K562 (cell line): ENCODE measurements around the gene PTPN1. TPM values are rescaled to one million over a fixed set of nuclear protein-coding genes. Genes with fewer than 3 reads are reported as not detected.

Experiments
- ATF7 ChIP-seq: fragments of 450-650 bp; IDR thresholded peaks from 2 replicates; pipeline ENCODE4 v1.7.1; 2014; ENCODE audit warnings: mild to moderate bottlenecking, moderate library complexity
- ELF2 ChIP-seq: fragments of 250-450 bp; sonication (Bioruptor Pico); IDR thresholded peaks from 2 replicates; pipeline ENCODE4 v1.5.0; 2021; ENCODE audit warnings: mild to moderate bottlenecking
- ETS1 ChIP-seq: conservative IDR thresholded peaks from 2 replicates; pipeline ENCODE4 v1.6.1; 2011; ENCODE audit warnings: low read depth, mild to moderate bottlenecking, low read length; ENCODE audit not compliant: control insufficient read depth
- GTF2A2 ChIP-seq: IDR thresholded peaks from 2 replicates; pipeline ENCODE4 v1.6.1; 2016; ENCODE audit warnings: mild to moderate bottlenecking, missing genetic modification characterization, missing compliant biosample characterization
- HOMEZ ChIP-seq: fragments of 250-450 bp; sonication (Bioruptor Pico); IDR thresholded peaks from 2 replicates; pipeline ENCODE4 v1.4.0; 2020; ENCODE audit warnings: mild to moderate bottlenecking, moderate library complexity
- KAT7 ChIP-seq: sonication (generic); formaldehyde crosslinking; IDR thresholded peaks from 2 replicates; pipeline ENCODE4 v1.8.0; 2022; ENCODE audit warnings: missing genetic modification reagents, mild to moderate bottlenecking, borderline replicate concordance
- MAFK ChIP-seq: IDR thresholded peaks from 2 replicates; pipeline ENCODE4 v1.6.1; 2011; ENCODE audit warnings: low read length, improper control_type of control experiment
- MCM2 ChIP-seq: fragments of 450-650 bp; IDR thresholded peaks from 2 replicates; pipeline ENCODE4 v1.6.1; 2017; ENCODE audit warnings: low read depth, mild to moderate bottlenecking
- NELFE ChIP-seq: IDR thresholded peaks from 2 replicates; pipeline ENCODE4 v1.6.1; 2011; ENCODE audit warnings: mild to moderate bottlenecking; ENCODE audit not compliant: insufficient read depth, insufficient read length
- POLR3A ChIP-seq: IDR thresholded peaks from 2 replicates; pipeline ENCODE4 v1.6.1; 2011; ENCODE audit warnings: borderline replicate concordance, mild to moderate bottlenecking, moderate library complexity; ENCODE audit not compliant: insufficient read length, insufficient read depth; ENCODE audit errors: extremely low read depth
- PPARD ChIP-seq: fragments of 250-450 bp; sonication (Bioruptor Pico); IDR thresholded peaks from 2 replicates; pipeline ENCODE4 v1.8.0; 2022; ENCODE audit warnings: inconsistent platforms, mild to moderate bottlenecking, moderate library complexity
- PTTG1 ChIP-seq: fragments of 450-650 bp; IDR thresholded peaks from 2 replicates; pipeline ENCODE4 v1.6.1; 2016; ENCODE audit warnings: low read depth, mild to moderate bottlenecking, missing genetic modification characterization, missing compliant biosample characterization
- RBM22 ChIP-seq: fragments of 200-400 bp; formaldehyde crosslinking; IDR thresholded peaks from 2 replicates; pipeline ENCODE4 v1.6.1; 2018; ENCODE audit warnings: low read length, low read depth; ENCODE audit not compliant: poor library complexity, severe bottlenecking
- SLC30A9 ChIP-seq: fragments of 250-450 bp; sonication (Bioruptor Pico); IDR thresholded peaks from 2 replicates; pipeline ENCODE4 v1.8.0; 2022; ENCODE audit warnings: mild to moderate bottlenecking, moderate library complexity
- SMAD3 ChIP-seq: fragments of 450-650 bp; formaldehyde crosslinking; conservative IDR thresholded peaks from 2 replicates; pipeline ENCODE4 v1.4.0; 2020; ENCODE audit warnings: mild to moderate bottlenecking
- SOX6 ChIP-seq: fragments of 450-650 bp; IDR thresholded peaks from 2 replicates; pipeline ENCODE4 v1.6.1; 2014; ENCODE audit warnings: mild to moderate bottlenecking
- ZNF143 ChIP-seq: sonication (generic); formaldehyde crosslinking; IDR thresholded peaks from 2 replicates; pipeline ENCODE4 v1.9.0; 2022; ENCODE audit warnings: mild to moderate bottlenecking, missing genetic modification reagents
- ZNF316 ChIP-seq: fragments of 450-650 bp; IDR thresholded peaks from 2 replicates; pipeline ENCODE4 v1.6.1; 2016
- ZNF583 ChIP-seq: fragments of 250-450 bp; sonication (Bioruptor Pico); IDR thresholded peaks from 2 replicates; pipeline ENCODE4 v1.4.0; 2020
- polyA plus RNA-seq, 8 experiments: library from polyadenylated mRNA; depleted of rRNA in 4 of 8; stranded (reverse) in 5 of 8; unstranded in 3 of 8; fragments of >200 nt; fragmentation: Nextera tagmentation in 2 of 8; fragmentation: Illumina TruSeq in 1 of 8; extraction: Ambion mirVana in 2 of 8; extraction: Trizol in 1 of 8; gene quantifications; 2 replicates each; pipeline versions ENCODE4 v1.2.1 to v1.2.3, GENCODE V29; 2011 to 2014; ENCODE audit warnings: inconsistent platforms in 1 of 8, missing spikeins in 1 of 8
- total RNA-seq, 7 experiments: library from RNA; depleted of rRNA in 6 of 7; stranded (reverse); fragments of >200 nt in 6 of 7; fragmentation: Illumina TruSeq in 2 of 7; extraction: Trizol in 2 of 7; gene quantifications; 2 replicates each; pipeline versions ENCODE4 v1.2.1 to v1.2.3, GENCODE V29; 2011 to 2021; ENCODE audit warnings: low replicate concordance in 1 of 7
- TF ChIP-seq, protein P1 (sequence below): fragments of 450-650 bp; IDR thresholded peaks from 2 replicates; pipeline ENCODE4 v1.6.1; 2017; ENCODE audit warnings: antibody characterized with exemption
- TF ChIP-seq, protein P2 (sequence below): fragments of 200-800 bp; sonication (Bioruptor generic); IDR thresholded peaks from 2 replicates; pipeline ENCODE4 v1.6.1; 2017; ENCODE audit warnings: missing genetic modification characterization, missing compliant biosample characterization
- TF ChIP-seq, protein P3 (sequence below): fragments of 250-450 bp; sonication (Bioruptor Pico); IDR thresholded peaks from 2 replicates; pipeline ENCODE4 v1.8.0; 2021; ENCODE audit warnings: moderate library complexity, mild to moderate bottlenecking, inconsistent platforms

PTPN1 gene
- total and polyA plus RNA-seq, 9 of the 15 experiments (the other 6 are each of a cell fraction or from before 2014, with no cell fraction given) = 11.0 to 85.3 (median 54.0) TPM

DNA sequence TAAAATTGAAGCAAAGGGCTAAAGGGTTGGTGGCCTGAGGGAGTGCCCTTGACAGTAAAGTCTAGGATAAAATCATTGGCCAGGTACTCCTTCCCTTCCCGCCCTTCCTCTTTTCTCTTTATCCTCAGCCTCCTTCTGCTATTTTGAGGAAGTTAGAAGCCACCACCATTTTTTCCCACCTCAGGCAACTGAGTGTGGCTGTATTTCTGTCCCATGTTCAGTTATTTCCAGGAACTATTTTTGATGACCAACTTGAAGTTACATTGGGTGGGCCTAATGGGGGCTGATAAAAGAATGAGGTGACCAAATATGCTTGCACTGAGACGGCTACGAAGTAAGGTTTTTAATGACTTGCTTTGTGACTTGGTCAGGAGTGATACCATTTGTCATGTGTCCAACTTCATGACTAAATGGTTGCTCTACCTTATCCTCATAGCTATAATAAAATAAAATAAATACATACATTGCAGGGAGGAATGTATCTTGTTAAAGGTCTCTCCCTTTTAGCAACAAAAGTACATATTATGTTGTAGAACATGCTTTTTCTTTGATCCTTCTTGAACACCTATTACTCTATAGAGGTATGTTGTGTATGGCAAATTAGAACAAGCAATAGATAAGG, 12.0 kb downstream of the PTPN1 start (continued):
- no peak for TF ChIP-seq RBM22
- TF ChIP-seq ETS1 = no peak
- TF ChIP-seq NELFE = no peak
- peak; percentile 41; the same call in 1 of the 2 replicates for TF ChIP-seq SOX6
- TF ChIP-seq, protein P1, sequence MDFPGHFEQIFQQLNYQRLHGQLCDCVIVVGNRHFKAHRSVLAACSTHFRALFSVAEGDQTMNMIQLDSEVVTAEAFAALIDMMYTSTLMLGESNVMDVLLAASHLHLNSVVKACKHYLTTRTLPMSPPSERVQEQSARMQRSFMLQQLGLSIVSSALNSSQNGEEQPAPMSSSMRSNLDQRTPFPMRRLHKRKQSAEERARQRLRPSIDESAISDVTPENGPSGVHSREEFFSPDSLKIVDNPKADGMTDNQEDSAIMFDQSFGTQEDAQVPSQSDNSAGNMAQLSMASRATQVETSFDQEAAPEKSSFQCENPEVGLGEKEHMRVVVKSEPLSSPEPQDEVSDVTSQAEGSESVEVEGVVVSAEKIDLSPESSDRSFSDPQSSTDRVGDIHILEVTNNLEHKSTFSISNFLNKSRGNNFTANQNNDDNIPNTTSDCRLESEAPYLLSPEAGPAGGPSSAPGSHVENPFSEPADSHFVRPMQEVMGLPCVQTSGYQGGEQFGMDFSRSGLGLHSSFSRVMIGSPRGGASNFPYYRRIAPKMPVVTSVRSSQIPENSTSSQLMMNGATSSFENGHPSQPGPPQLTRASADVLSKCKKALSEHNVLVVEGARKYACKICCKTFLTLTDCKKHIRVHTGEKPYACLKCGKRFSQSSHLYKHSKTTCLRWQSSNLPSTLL = no peak
- TF ChIP-seq POLR3A = no peak
- no peak for TF ChIP-seq ZNF316
- TF ChIP-seq PTTG1 (tag) = no peak
- TF ChIP-seq, protein P2, sequence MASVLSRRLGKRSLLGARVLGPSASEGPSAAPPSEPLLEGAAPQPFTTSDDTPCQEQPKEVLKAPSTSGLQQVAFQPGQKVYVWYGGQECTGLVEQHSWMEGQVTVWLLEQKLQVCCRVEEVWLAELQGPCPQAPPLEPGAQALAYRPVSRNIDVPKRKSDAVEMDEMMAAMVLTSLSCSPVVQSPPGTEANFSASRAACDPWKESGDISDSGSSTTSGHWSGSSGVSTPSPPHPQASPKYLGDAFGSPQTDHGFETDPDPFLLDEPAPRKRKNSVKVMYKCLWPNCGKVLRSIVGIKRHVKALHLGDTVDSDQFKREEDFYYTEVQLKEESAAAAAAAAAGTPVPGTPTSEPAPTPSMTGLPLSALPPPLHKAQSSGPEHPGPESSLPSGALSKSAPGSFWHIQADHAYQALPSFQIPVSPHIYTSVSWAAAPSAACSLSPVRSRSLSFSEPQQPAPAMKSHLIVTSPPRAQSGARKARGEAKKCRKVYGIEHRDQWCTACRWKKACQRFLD (CRISPR knock-in tag) = peak; percentile 47; the same call in 1 of the 2 replicates
- no peak for TF ChIP-seq PPARD (CRISPR knock-in tag)
- no peak for TF ChIP-seq SLC30A9 (CRISPR knock-in tag)
- no peak for TF ChIP-seq MCM2
- TF ChIP-seq, protein P3, sequence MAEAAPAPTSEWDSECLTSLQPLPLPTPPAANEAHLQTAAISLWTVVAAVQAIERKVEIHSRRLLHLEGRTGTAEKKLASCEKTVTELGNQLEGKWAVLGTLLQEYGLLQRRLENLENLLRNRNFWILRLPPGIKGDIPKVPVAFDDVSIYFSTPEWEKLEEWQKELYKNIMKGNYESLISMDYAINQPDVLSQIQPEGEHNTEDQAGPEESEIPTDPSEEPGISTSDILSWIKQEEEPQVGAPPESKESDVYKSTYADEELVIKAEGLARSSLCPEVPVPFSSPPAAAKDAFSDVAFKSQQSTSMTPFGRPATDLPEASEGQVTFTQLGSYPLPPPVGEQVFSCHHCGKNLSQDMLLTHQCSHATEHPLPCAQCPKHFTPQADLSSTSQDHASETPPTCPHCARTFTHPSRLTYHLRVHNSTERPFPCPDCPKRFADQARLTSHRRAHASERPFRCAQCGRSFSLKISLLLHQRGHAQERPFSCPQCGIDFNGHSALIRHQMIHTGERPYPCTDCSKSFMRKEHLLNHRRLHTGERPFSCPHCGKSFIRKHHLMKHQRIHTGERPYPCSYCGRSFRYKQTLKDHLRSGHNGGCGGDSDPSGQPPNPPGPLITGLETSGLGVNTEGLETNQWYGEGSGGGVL = no peak
- no peak for TF ChIP-seq ELF2
- TF ChIP-seq MAFK = no peak
- TF ChIP-seq GTF2A2 = no peak
- no peak for TF ChIP-seq KAT7 (CRISPR knock-in tag)
- no peak for TF ChIP-seq ATF7
- no peak for TF ChIP-seq ZNF143 (CRISPR knock-in tag)
- peak; percentile 48; the same call in 1 of the 2 replicates for TF ChIP-seq ZNF583 (CRISPR knock-in tag)
- no peak for TF ChIP-seq SMAD3 (CRISPR knock-in tag)
- no peak for TF ChIP-seq HOMEZ (CRISPR knock-in tag)
